Activated T-cell treated with anti-CD3 and anti-CD28 coated beads, Interleukin-2, amount 50 U/mL, for 4 hours (primary cell): ENCODE data around the gene C1orf167. TPM values are rescaled to one million over a fixed set of nuclear protein-coding genes. Genes with fewer than 3 reads are reported as not detected.

Experiments
- ATAC-seq, 2 donors: fragments of 200-7000 bp; cut with Tn5 transposase; one replicate each; pipeline ENCODE4 v1.10.0; 2021
- DNase-seq: peaks from one replicate; pipeline ENCODE4 v3.0.0-alpha.2; 2020
- H3K27me3 Mint-ChIP-seq: one replicate; pipeline ENCODE4 v1.8.0; 2021; ENCODE audit warnings: low read depth, mixed read lengths
- H3K36me3 Mint-ChIP-seq: one replicate; pipeline ENCODE4 v1.8.0; 2022; ENCODE audit warnings: mixed read lengths; ENCODE audit not compliant: insufficient read depth
- H3K4me1 Mint-ChIP-seq: one replicate; pipeline ENCODE4 v1.8.0; 2021; ENCODE audit warnings: low read depth, mixed read lengths
- H3K4me3 Mint-ChIP-seq: one replicate; pipeline ENCODE4 v1.8.0; 2021; ENCODE audit warnings: mild to moderate bottlenecking, moderate library complexity, mixed read lengths
- H3K9me3 Mint-ChIP-seq: one replicate; pipeline ENCODE4 v1.8.0; 2021; ENCODE audit warnings: mixed read lengths
- total RNA-seq, 3 donors: library from RNA; stranded (reverse); gene quantifications; one replicate each; pipeline ENCODE4 v1.2.1, GENCODE V29; 2021

Gene C1orf167, protein sequence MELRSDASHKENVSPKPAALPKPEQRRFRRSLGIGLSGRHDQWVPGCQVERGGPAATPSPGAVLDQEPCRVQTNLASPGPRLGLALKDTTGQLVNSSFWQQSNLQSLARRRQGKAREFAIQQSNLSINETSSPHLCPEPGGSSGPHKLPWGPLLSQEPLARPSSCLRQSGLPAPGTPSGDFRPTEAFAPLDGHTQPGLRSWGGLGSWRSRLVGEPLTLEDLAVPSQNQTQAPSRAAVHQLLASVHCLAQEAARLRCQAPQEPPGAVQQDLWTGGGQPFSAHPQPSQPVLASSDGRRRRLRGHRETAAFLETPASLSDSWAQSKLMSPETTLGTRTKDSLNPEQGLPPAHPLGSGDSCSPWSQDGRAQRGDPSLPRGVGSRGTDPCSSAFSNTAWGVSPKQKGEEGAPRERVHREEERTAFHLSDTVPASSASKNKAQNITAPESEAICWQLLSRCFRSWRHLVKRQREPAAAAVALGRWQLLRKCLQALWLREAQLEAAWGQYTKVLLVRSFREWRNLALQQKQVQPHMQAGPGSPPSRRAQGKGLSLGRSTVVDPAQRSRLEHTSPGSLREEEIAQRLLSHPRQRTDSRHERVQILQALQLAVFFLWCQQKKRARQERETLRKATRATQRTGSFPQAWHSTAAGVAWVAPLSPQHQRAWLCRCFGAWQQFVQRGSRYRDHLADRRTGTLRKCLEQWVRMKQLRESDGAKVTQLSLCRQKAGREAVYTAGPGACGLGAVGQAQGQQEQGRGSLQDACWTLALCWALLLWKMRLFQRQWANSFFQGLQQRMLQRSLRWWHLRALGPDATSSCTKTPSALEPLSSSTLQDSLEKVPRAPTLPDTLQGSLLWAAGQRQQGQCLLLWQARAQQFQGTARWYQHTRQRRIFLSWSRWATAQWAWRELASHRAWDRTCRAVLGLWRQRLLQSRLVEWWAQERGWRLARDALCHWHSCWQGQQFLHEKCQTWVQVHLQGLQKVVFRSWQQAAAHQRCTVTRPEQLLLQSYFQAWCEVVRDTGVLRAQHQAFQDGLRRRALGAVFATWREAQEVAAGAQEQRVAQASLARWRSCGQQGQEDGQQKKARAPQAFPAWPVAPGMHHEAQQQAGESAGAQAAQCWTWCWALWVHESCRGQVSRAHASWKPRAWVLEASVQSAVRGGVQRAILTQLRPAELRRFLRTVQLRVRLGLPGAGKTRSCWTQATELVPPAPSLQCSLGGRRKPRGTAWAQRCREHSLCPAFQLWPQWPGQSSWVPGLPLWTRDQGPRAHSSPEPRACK (N-terminal part only)
- total RNA-seq, result not detected

DNA sequence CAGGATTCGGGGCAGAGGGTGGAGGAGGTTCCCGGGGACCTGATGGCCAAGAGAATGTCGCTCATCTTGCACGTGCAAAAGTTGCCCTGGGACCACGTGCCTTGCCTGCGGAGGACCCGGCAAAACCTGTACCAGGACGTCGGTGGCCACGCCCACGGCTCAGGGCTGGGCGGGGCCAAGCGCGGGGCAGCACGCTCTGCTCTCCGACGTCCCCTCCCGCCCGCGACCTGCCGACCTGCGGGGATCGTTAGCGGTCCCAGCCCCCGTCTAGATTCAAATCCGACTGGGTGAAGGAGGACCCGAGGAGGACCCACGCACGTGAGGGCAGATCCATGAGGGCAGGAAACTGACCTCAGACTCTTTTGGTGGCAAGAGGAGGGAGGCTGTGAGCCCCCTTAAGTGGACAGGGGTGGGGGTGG, at the start of gene C1orf167:
Gene C1orf167, plus strand, starts transcription at position 206 of the 419 bp plus-strand sequence. CDS start 2,208 bp downstream, outside the sequence.
- Mint-ChIP-seq H3K4me1 (peaks cover 6% of the 10 kb centered on the region), H3K9me3 (no peaks in the 10 kb centered on the region), H3K4me3 (no peak within 1 kb of the TSS), H3K27me3 (peaks cover 30% of the 10 kb centered on the region), H3K36me3 (no peaks in the 10 kb centered on the region)
- peak; percentile 78 to 85 for ATAC-seq
- DNase-seq, result no peak

- no peak for DNase-seq
- H3K27me3 Mint-ChIP-seq, result no peaks in the 10 kb centered on the region
- no peaks in the 10 kb centered on the region for H3K4me1 Mint-ChIP-seq
- no peak overlapping the region for H3K4me3 Mint-ChIP-seq
- no peak for ATAC-seq
- no peaks in the 10 kb centered on the region for H3K9me3 Mint-ChIP-seq
- no peaks in the 10 kb centered on the region for H3K36me3 Mint-ChIP-seq
Observed at GRCh38 chr1:11712285-11712684, 49.7 kb upstream of the C1orf167 start.

GRCh38 chr1:11713095-11713494, 48.9 kb upstream of the C1orf167 start:
- no peaks in the 10 kb centered on the region for H3K27me3 Mint-ChIP-seq
- H3K9me3 Mint-ChIP-seq, result no peaks in the 10 kb centered on the region
- H3K36me3 Mint-ChIP-seq, result no peaks in the 10 kb centered on the region
- H3K4me1 Mint-ChIP-seq, result no peaks in the 10 kb centered on the region
- no peak overlapping the region for H3K4me3 Mint-ChIP-seq
- DNase-seq (no peak), ATAC-seq (no peak)

- no peaks in the 10 kb centered on the region for H3K27me3 Mint-ChIP-seq
- DNase-seq, result no peak
- H3K4me1 Mint-ChIP-seq, result peaks cover 13% of the 10 kb centered on the region
Observed at GRCh38 chr1:11714831-11715575, 47.0 kb upstream of the C1orf167 start.

GRCh38 chr1:11719313-11720032, 42.5 kb upstream of the C1orf167 start:
- Mint-ChIP-seq H3K27me3 (no peaks in the 10 kb centered on the region), H3K4me1 (peaks cover 14% of the 10 kb centered on the region), H3K9me3 (no peaks in the 10 kb centered on the region), H3K36me3 (no peaks in the 10 kb centered on the region), H3K4me3 (peak overlapping the region; percentile 81)
- ATAC-seq (peak; percentile 85 to 87), DNase-seq (peak; percentile 90)

More at GRCh38 chr1:11714831-11715575, 47.0 kb upstream of the C1orf167 start:
- Mint-ChIP-seq H3K36me3 (no peaks in the 10 kb centered on the region), H3K4me3 (no peak overlapping the region), H3K9me3 (no peaks in the 10 kb centered on the region)
- ATAC-seq, result no peak

DNA sequence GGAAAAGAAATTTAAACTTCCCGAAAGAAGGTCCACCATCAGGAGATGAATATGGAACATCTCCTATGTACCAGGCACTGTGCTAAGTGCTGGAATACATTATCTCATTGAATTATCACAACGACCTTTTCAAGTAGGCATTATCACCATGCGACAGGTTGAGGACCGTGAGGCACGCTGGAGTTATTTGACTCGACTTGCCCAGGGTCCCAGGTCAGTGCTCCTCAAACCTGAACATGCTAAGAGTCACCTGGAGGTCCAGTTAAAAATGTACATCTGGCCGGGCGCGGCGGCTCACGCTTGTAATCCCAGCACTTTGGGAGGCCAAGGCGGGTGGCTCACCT, 42.0 kb upstream of the C1orf167 start:
- H3K27me3 Mint-ChIP-seq, result no peaks in the 10 kb centered on the region

DNA sequence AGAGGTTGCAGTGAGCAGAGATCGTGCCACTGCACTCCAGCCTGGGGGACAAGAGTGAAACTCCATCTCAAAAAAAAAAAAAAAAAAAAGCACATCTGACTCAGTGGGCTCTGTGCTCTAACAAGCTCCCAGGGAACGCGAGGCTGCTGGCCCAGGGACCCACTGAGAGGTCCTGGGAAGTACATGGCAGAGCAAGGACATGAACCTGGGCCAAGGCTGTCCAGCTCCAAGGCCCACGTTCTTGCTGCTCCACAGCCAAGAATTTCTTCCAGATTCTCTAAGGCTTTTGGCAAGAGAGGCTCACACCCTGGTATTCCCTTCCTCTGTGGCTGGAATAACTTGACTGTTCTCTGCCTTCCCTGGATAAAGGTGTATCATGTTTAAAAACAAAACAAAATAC, 41.5 kb upstream of the C1orf167 start:
- ATAC-seq (no peak), DNase-seq (no peak)
- H3K9me3 Mint-ChIP-seq, result no peaks in the 10 kb centered on the region
- no peak overlapping the region for H3K4me3 Mint-ChIP-seq
- H3K27me3 Mint-ChIP-seq, result no peaks in the 10 kb centered on the region
- peaks cover 16% of the 10 kb centered on the region for H3K4me1 Mint-ChIP-seq
- no peaks in the 10 kb centered on the region for H3K36me3 Mint-ChIP-seq

More for the DNA sequence above, 42.0 kb upstream of the C1orf167 start:
- H3K9me3 Mint-ChIP-seq, result no peaks in the 10 kb centered on the region
- peaks cover 14% of the 10 kb centered on the region for H3K4me1 Mint-ChIP-seq
- DNase-seq (no peak), ATAC-seq (no peak)
- no peaks in the 10 kb centered on the region for H3K36me3 Mint-ChIP-seq
- peak overlapping the region; percentile 81 for H3K4me3 Mint-ChIP-seq

DNA sequence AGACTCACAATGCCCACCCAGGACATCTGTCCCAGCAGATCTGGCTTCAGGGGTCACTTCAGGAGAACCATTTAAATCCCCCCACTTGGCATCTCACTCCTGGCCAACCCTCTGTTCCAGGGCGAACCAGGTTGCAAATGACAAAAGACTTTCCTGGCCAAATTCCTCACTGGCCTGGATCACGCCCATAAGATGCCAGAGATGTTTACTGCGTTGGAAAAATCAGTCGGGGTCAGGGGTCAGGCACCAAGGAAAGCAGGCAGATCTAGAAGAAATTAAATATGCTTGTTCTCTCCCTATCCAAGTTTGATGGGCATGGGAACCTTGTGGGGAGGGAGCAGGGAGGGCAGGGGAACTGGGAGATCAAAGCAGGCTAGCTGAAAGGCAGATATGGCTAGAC, 40.7 kb upstream of the C1orf167 start:
- Mint-ChIP-seq H3K27me3 (no peaks in the 10 kb centered on the region), H3K4me3 (no peak overlapping the region), H3K9me3 (no peaks in the 10 kb centered on the region), H3K4me1 (peaks cover 19% of the 10 kb centered on the region), H3K36me3 (no peaks in the 10 kb centered on the region)
- ATAC-seq (no peak), DNase-seq (no peak)

DNA sequence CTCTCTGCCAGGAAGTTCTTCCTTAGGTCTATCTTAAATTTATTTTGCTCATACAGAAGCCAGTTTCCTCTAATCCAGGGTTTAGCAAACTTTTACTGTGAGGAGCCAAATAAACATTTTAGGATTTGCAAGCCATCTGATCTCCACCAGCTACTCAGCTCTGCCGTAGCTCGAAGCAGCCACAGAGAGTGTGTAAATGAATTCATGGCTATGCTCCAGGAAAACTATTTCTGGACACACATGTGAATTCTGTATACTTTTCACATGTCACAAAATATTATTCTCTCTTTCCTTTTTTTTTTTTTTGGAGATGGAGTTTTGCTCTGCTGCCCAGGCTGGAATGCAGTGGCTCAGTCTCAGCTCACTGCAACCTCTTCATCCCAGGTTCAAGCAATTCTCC, 39.5 kb upstream of the C1orf167 start:
- H3K9me3 Mint-ChIP-seq, result no peaks in the 10 kb centered on the region
- H3K27me3 Mint-ChIP-seq, result no peaks in the 10 kb centered on the region
- H3K4me3 Mint-ChIP-seq, result no peak overlapping the region
- ATAC-seq (no peak), DNase-seq (no peak)
- peaks cover 19% of the 10 kb centered on the region for H3K4me1 Mint-ChIP-seq
- no peaks in the 10 kb centered on the region for H3K36me3 Mint-ChIP-seq

DNA sequence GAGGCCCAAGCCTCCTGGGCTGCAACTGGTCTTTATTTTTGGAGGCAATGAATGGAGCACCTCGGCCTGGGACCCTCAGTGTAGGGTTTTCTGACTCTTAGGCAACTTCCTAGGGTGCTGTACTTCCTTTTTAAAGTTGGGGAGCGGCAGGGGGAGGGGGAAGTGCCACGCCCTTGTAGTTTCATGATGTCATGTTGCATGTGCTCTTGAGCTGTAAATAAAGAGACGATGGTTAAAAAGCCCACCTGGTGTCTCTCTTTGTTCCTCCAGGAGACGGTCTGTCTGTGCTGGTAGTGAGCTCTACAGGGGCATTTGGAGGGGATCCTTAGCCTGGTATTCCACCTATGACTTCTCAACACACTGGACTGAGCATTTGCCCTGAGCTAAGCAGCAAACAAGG, 36.4 kb upstream of the C1orf167 start:
- no peak for DNase-seq
- H3K27me3 Mint-ChIP-seq, result no peaks in the 10 kb centered on the region
- peaks cover 23% of the 10 kb centered on the region for H3K4me1 Mint-ChIP-seq
- no peak for ATAC-seq
- H3K36me3 Mint-ChIP-seq, result no peaks in the 10 kb centered on the region
- H3K9me3 Mint-ChIP-seq, result no peaks in the 10 kb centered on the region
- no peak overlapping the region for H3K4me3 Mint-ChIP-seq

GRCh38 chr1:11727119-11727518, 34.9 kb upstream of the C1orf167 start:
- Mint-ChIP-seq H3K27me3 (no peaks in the 10 kb centered on the region), H3K4me3 (no peak overlapping the region), H3K36me3 (no peaks in the 10 kb centered on the region), H3K4me1 (peaks cover 37% of the 10 kb centered on the region), H3K9me3 (no peaks in the 10 kb centered on the region)
- DNase-seq (no peak), ATAC-seq (no peak)

- Mint-ChIP-seq H3K27me3 (no peaks in the 10 kb centered on the region), H3K9me3 (no peaks in the 10 kb centered on the region), H3K36me3 (no peaks in the 10 kb centered on the region), H3K4me3 (no peak overlapping the region), H3K4me1 (peaks cover 41% of the 10 kb centered on the region)
- DNase-seq, result no peak
- ATAC-seq, result no peak
Observed at GRCh38 chr1:11728126-11728806, 33.7 kb upstream of the C1orf167 start.

DNA sequence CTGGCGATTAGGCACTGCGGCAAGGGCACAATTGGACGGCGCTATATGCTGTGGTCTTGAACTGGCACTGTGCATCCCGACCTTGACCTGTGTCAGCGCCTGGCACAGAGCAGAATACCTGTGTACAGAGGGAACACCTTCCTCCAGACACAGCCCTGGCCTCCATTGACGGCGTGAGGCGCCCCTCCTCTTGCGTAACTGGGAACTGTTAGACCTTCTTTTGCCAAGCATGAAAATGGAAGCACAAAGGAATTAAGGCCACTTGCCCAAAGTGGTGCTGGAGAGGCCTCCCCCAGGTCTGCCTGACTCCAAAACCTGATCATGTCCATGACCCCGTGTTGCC, 32.9 kb upstream of the C1orf167 start:
- Mint-ChIP-seq H3K9me3 (no peaks in the 10 kb centered on the region), H3K36me3 (no peaks in the 10 kb centered on the region), H3K27me3 (no peaks in the 10 kb centered on the region), H3K4me1 (peaks cover 41% of the 10 kb centered on the region), H3K4me3 (no peak overlapping the region)
- no peak for ATAC-seq
- DNase-seq, result no peak
